Measurements from ENCODE around the gene MYL10.

GRCh38 chr7:101591504-101591903, 37.6 kb downstream of the MYL10 start:
- no peak for TF ChIP-seq CTCF (IDR thresholded peaks at IDR 0.05; ENCODE audit: poor library complexity)
- no peak for TF ChIP-seq EZH2phosphoT487 (IDR thresholded peaks at IDR 0.05; ENCODE audit: low read depth, severe bottlenecking, unreplicated experiment)
